NT2/D1 (cell line): ENCODE measurements around the gene LTF.
"Not testable (repeated sequence)": the region's sequence is repeated elsewhere in the genome, so short reads cannot be mapped to it uniquely, and the experiment has no call there.

ENCODE experiments used
- SUZ12 ChIP-seq: IDR thresholded peaks from 2 replicates; pipeline ENCODE4 v1.6.1; 2011; ENCODE audit not compliant: insufficient read length, insufficient read depth; ENCODE audit errors: extremely low read depth
- YY1 ChIP-seq: IDR thresholded peaks from 2 replicates; pipeline ENCODE4 v1.6.1; 2011; ENCODE audit not compliant: insufficient read length, insufficient read depth
- ZNF274 ChIP-seq: IDR thresholded peaks from 2 replicates; pipeline ENCODE4 v1.6.1; 2011; ENCODE audit warnings: mild to moderate bottlenecking, low read depth, low read length

DNA sequence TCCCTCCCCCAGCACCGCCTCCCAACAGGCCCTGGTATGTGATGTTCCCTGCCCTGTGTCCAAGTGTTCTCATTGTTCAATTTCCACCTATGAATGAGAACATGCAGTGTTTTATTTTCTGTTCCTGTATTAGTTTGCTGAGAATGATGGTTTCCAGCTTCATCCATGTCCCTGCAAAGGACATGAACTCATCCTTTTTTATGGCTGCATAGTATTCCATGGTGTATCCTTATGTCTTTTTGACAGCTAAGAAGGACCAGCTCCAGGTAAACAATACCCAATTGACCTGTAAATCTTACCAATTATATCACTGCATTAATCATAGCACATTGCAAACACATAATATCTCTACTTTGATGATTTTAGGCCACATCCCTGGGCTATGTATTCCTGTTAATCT, 33.8 kb downstream of the LTF start:
- TF ChIP-seq YY1, SUZ12, ZNF274: not testable (repeated sequence)
